ENCODE measurements around the gene KLC1.
"Not testable (repeated sequence)": the region's sequence is repeated elsewhere in the genome, so short reads cannot be mapped to it uniquely, and the experiment has no call there.

KLC1 gene
- total RNA-seq = 75.9 to 76.3 reads per million in 2 donors

GRCh38 chr14:103628684-103629502, at the start of gene KLC1:
TSS of gene KLC1 (plus strand) at chr14:103629211. CDS start at chr14:103654565, 25,354 bp downstream.
- peak; percentile 77 for DNase-seq

GRCh38 chr14:103581206-103581605, 47.8 kb upstream of the KLC1 start:
- DNase-seq = no peak

GRCh38 chr14:103581954-103582703, 46.9 kb upstream of the KLC1 start:
- DNase-seq = no peak

GRCh38 chr14:103584326-103584915, 44.6 kb upstream of the KLC1 start:
- DNase-seq = no peak

GRCh38 chr14:103593577-103593976, 35.4 kb upstream of the KLC1 start:
- DNase-seq = no peak

- no peak for DNase-seq
These were observed 34.7 kb upstream of the KLC1 start for GRCh38 chr14:103594265-103594664.

- DNase-seq = no peak
These were observed 31.2 kb upstream of the KLC1 start for GRCh38 chr14:103597623-103598377.

- no peak for DNase-seq
These were observed 28.5 kb upstream of the KLC1 start for GRCh38 chr14:103600503-103600902.

GRCh38 chr14:103604620-103605019, 24.4 kb upstream of the KLC1 start:
- DNase-seq = no peak

- peak; percentile 39 for DNase-seq
These were observed 21.9 kb upstream of the KLC1 start for GRCh38 chr14:103606963-103607668.

GRCh38 chr14:103607822-103608221, 21.2 kb upstream of the KLC1 start:
- no peak for DNase-seq

GRCh38 chr14:103609081-103609480, 19.9 kb upstream of the KLC1 start:
- DNase-seq = not testable (repeated sequence)

GRCh38 chr14:103611215-103611614, 17.8 kb upstream of the KLC1 start:
- no peak for DNase-seq

- DNase-seq = no peak
These were observed 15.5 kb upstream of the KLC1 start for GRCh38 chr14:103613517-103613916.

- no peak for DNase-seq
These were observed 12.2 kb upstream of the KLC1 start for GRCh38 chr14:103616635-103617300.

- DNase-seq = no peak
These were observed 10.0 kb upstream of the KLC1 start for GRCh38 chr14:103619057-103619456.

- no peak for DNase-seq
These were observed 7.2 kb upstream of the KLC1 start for GRCh38 chr14:103621860-103622259.

GRCh38 chr14:103623308-103623707, 5.7 kb upstream of the KLC1 start:
- no peak for DNase-seq

- DNase-seq = no peak
These were observed 5.0 kb upstream of the KLC1 start for GRCh38 chr14:103623883-103624482.

- DNase-seq = no peak
These were observed 4.2 kb upstream of the KLC1 start for GRCh38 chr14:103624860-103625259.

Data from activated gamma-delta T cell (primary cell).